Panc1 (cell line): Measurements from ENCODE around the gene ZFAND2B. TPM values are rescaled to one million over a fixed set of nuclear protein-coding genes. Genes with fewer than 3 reads are reported as not detected.
"Not testable (repeated sequence)": the region's sequence is repeated elsewhere in the genome, so short reads cannot be mapped to it uniquely, and the experiment has no call there.

Experiments
- ATAC-seq: fragments of 200-7000 bp; cut with Tn5 transposase; 2 replicates; pipeline ENCODE4 v1.9.1; 2020; ENCODE audit warnings: mild to moderate bottlenecking, moderate library complexity
- BruUV-seq: library from RNA; stranded (reverse); fragments of 400-500 nt; replicated peaks from 2 replicates; lab custom pipeline; 2021; lab: Mats Ljungman, UMichigan
- CTCF ChIA-PET: fragments of 300-600 bp; sonication (Branson Sonifier 250); formaldehyde crosslinking; loops from one replicate; lab custom pipeline; 2022; ENCODE audit warnings: antibody characterized with exemption; lab: Charles Lee
- POLR2A ChIA-PET: fragments of 300-600 bp; sonication (Branson Sonifier 250); formaldehyde crosslinking; loops from one replicate; lab custom pipeline; 2022; ENCODE audit warnings: antibody characterized with exemption; lab: Charles Lee
- DNase-seq: peaks from one replicate; pipeline ENCODE4 v3.0.0-alpha.2; 2010; ENCODE audit warnings: low read depth, low spot score
- H3K27ac ChIP-seq: 2 replicates; pipeline ENCODE4 v1.5.1; 2011; ENCODE audit warnings: mild to moderate bottlenecking, low read length, inconsistent platforms
- H3K27me3 ChIP-seq: fragments of 200-500 bp; sonication (Bioruptor generic); 2 replicates; pipeline ENCODE4 v1.6.0; 2014; ENCODE audit warnings: low read length, inconsistent platforms; ENCODE audit not compliant: control insufficient read depth, insufficient read depth
- H3K36me3 ChIP-seq: fragments of 200-500 bp; sonication (Bioruptor generic); 2 replicates; pipeline ENCODE4 v1.5.1; 2014; ENCODE audit warnings: inconsistent platforms, mild to moderate bottlenecking, low read length, moderate library complexity; ENCODE audit not compliant: control insufficient read depth, insufficient read depth
- H3K4me1 ChIP-seq: 2 replicates; pipeline ENCODE4 v1.5.1; 2011; ENCODE audit warnings: inconsistent platforms, mild to moderate bottlenecking, low read length, moderate library complexity; ENCODE audit not compliant: control insufficient read depth, insufficient read depth
- H3K4me3 ChIP-seq, 2 experiments: 2 replicates each; pipeline ENCODE4 v1.5.1; 2011 to 2012; ENCODE audit warnings: low read depth in 2 of 2, low read length in 2 of 2, mild to moderate bottlenecking in 2 of 2, inconsistent platforms in 1 of 2, moderate library complexity in 1 of 2
- H3K9me3 ChIP-seq: fragments of 200-500 bp; sonication (Bioruptor generic); 2 replicates; pipeline ENCODE4 v1.5.1; 2014; ENCODE audit warnings: low read depth, mild to moderate bottlenecking, inconsistent platforms, low read length, moderate library complexity; ENCODE audit not compliant: control insufficient read depth, insufficient read depth
- CTCF ChIP-seq: fragments of 450-650 bp; IDR thresholded peaks from 2 replicates; pipeline ENCODE4 v1.5.1; 2017; ENCODE audit warnings: mild to moderate bottlenecking
- POLR2AphosphoS5 ChIP-seq: IDR thresholded peaks from 2 replicates; pipeline ENCODE4 v1.6.1; 2012; ENCODE audit warnings: mild to moderate bottlenecking, low read depth, low read length, moderate library complexity
- SIN3A ChIP-seq: IDR thresholded peaks from 2 replicates; pipeline ENCODE4 v1.6.1; 2012; ENCODE audit warnings: low read depth, mild to moderate bottlenecking, low read length, moderate library complexity, borderline replicate concordance; ENCODE audit not compliant: insufficient read depth
- TCF7L2 ChIP-seq: IDR thresholded peaks from 2 replicates; pipeline ENCODE4 v1.6.1; 2011; ENCODE audit warnings: mild to moderate bottlenecking, low read depth, low read length, inconsistent platforms
- in situ Hi-C: cut with HindIII; loops from 2 replicates; pipeline ENCODE4 v1.10.0; 2016; ENCODE audit warnings: low sequenced_read_pairs, low pct_unique_long_range_greater_than_20kb
- intact Hi-C: fragments of 100-400 bp; cut with micrococcal nuclease; formaldehyde crosslinking; loops from one replicate; pipeline ENCODE4 v1.10.0; 2022; ENCODE audit not compliant: unreplicated experiment
- total RNA-seq: library from RNA; stranded (reverse); gene quantifications from one replicate; pipeline ENCODE4 v1.2.1, GENCODE V29; 2021; ENCODE audit not compliant: unreplicated experiment
- TF ChIP-seq, protein P1 (sequence below), 2 experiments: IDR thresholded peaks; 2 replicates each; pipeline ENCODE4 v1.6.1; 2011 to 2012; ENCODE audit warnings: low read depth in 2 of 2, control low read depth in 1 of 2, low read length in 1 of 2, mild to moderate bottlenecking in 1 of 2, moderate library complexity in 1 of 2; ENCODE audit not compliant: insufficient read depth in 1 of 2

ZFAND2B gene
- total RNA-seq, 1 experiment from 2014 or later, result 43.2 TPM

DNA sequence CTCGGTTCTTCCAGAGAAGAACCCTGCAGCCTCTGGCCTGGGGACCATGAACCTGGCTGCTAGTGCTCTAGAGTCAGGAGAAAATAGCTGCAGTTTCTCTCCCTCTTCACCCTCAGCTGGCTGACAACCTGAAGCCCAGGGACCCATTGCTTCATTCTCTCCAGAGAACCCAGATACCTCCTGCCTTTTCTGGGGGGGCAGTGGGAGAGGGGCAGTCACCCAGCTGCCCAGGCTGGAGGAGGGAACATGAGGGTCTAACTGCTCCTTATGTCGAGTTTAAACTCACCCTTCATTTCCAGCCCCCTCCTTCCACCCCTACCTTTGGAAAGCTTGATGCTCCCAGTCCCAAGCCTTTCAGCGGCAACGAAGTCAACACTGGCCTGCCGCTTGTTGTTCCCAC is 7.6 kb upstream of the ZFAND2B start:
- intact Hi-C loops (no loop called here), in situ Hi-C loops (no loop called here)
- H3K9me3 ChIP-seq, result no peaks in the 10 kb centered on the region
- ChIA-PET POLR2A (interaction anchor here (0.6 kb wide), 1 partner anchor 189 kb away, joined by 13 read pairs; the partner anchor contains the start of gene DNPEP), CTCF (no interaction called here)
- H3K27me3 ChIP-seq, result no peaks in the 10 kb centered on the region
- TF ChIP-seq TCF7L2 (no peak), CTCF (no peak), SIN3A (no peak), POLR2AphosphoS5 (no peak)
- TF ChIP-seq, protein P1, sequence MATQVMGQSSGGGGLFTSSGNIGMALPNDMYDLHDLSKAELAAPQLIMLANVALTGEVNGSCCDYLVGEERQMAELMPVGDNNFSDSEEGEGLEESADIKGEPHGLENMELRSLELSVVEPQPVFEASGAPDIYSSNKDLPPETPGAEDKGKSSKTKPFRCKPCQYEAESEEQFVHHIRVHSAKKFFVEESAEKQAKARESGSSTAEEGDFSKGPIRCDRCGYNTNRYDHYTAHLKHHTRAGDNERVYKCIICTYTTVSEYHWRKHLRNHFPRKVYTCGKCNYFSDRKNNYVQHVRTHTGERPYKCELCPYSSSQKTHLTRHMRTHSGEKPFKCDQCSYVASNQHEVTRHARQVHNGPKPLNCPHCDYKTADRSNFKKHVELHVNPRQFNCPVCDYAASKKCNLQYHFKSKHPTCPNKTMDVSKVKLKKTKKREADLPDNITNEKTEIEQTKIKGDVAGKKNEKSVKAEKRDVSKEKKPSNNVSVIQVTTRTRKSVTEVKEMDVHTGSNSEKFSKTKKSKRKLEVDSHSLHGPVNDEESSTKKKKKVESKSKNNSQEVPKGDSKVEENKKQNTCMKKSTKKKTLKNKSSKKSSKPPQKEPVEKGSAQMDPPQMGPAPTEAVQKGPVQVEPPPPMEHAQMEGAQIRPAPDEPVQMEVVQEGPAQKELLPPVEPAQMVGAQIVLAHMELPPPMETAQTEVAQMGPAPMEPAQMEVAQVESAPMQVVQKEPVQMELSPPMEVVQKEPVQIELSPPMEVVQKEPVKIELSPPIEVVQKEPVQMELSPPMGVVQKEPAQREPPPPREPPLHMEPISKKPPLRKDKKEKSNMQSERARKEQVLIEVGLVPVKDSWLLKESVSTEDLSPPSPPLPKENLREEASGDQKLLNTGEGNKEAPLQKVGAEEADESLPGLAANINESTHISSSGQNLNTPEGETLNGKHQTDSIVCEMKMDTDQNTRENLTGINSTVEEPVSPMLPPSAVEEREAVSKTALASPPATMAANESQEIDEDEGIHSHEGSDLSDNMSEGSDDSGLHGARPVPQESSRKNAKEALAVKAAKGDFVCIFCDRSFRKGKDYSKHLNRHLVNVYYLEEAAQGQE (IDR thresholded peaks at IDR 0.05; ENCODE audit: insufficient read depth in 1 of 2, low read depth in 2 of 2, low read length in 1 of 2), result no peak
- H3K4me1 ChIP-seq, result no peaks in the 10 kb centered on the region
- H3K36me3 ChIP-seq, result no peaks in the 10 kb centered on the region
- BruUV-seq, result no TSS peak
- no peak overlapping the region for H3K4me3 ChIP-seq
- ATAC-seq (no peak), DNase-seq (no peak)
- no peak overlapping the region for H3K27ac ChIP-seq

DNA sequence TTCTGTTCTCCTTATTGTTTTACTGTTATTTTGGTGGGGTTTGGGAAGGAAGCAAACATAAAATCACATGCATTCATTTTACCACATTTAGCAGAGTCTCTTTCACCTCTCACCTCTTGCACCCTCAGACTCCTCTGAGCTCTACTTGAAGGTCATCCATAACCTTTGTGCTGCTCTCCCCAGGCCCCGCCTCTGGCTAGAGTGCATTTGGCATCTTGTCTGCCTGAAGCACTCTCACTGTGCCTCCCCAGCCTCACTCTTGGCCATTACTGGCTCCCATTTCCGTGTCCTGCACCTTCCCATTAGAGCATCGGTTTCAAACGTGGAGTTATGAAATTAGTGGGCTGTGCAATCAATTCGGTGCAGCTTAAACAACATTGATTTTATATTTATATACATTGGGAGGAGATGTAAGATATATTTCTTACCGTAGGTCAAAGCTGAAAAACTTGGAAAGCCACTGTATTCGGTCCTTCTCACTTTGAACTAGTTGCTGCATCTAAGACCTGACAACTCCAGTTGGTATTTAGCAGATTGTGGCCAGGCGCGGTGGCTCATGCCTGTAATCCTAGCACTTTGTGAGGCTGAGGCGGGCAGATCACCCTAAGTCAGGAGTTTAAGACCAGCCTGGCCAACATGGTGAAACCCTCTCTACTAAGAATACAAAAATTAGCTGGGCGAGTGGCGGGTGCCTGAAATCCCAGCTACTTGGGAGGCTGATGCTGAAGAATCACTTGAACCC is 6.9 kb upstream of the ZFAND2B start:
- BruUV-seq, result no TSS peak
- Histone ChIP-seq H3K9me3 (no peaks in the 10 kb centered on the region), H3K27ac (no peak overlapping the region), H3K4me1 (no peaks in the 10 kb centered on the region), H3K36me3 (no peaks in the 10 kb centered on the region), H3K27me3 (no peaks in the 10 kb centered on the region), H3K4me3 (no peak overlapping the region)
- no peak for ATAC-seq
- CTCF ChIA-PET, result no interaction called here
- TF ChIP-seq SIN3A (no peak), CTCF (no peak), TCF7L2 (no peak), POLR2AphosphoS5 (no peak)
- TF ChIP-seq, protein P1 (IDR thresholded peaks at IDR 0.05; ENCODE audit: insufficient read depth in 1 of 2, low read depth in 2 of 2, low read length in 1 of 2), result no peak
- intact Hi-C loops, result no loop called here
- no peak for DNase-seq
- POLR2A ChIA-PET, result interaction anchor here (0.6 kb wide), 1 partner anchor 188 kb away, joined by 13 read pairs; the partner anchor contains the start of gene DNPEP
- in situ Hi-C loops, result no loop called here

GRCh38 chr2:219200502-219201326 is 5.9 kb upstream of the ZFAND2B start:
- in situ Hi-C loops, H3K27me3 ChIP-seq, H3K27ac ChIP-seq, H3K4me1 ChIP-seq, CTCF ChIA-PET, DNase-seq, H3K36me3 ChIP-seq, POLR2A ChIA-PET, intact Hi-C loops, ATAC-seq, H3K4me3 ChIP-seq, BruUV-seq, H3K9me3 ChIP-seq: not testable (repeated sequence)
